Measurements from ENCODE around the gene ANKRD55.
"Not testable (repeated sequence)": the region's sequence is repeated elsewhere in the genome, so short reads cannot be mapped to it uniquely, and the experiment has no call there.

The ANKRD55 gene

DNA sequence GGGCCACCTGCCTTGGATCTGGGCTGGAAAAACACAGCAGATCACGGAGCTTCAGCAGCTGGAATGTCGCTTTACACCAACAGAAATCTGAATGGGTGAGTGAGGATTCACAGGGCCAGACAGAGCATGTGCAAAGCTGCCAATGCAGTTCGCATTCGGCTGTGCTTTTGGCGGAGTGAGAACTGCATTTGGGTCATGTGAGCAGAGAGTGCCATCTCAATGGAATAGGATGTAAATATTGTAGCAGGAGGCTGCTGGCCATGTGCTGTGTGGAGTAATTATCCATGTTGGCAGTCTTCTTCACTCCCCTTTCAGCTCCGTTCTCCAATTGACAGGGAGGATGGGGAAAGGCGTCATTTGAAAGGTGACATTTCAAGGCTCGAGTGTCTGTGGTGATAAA, at the start of gene ANKRD55:
ANKRD55 (minus strand) TSS at position 101 of the 400 bp plus-strand sequence. CDS start 417 bp downstream, outside the sequence.
- no peak for DNase-seq (ENCODE audit: low read depth)

DNA sequence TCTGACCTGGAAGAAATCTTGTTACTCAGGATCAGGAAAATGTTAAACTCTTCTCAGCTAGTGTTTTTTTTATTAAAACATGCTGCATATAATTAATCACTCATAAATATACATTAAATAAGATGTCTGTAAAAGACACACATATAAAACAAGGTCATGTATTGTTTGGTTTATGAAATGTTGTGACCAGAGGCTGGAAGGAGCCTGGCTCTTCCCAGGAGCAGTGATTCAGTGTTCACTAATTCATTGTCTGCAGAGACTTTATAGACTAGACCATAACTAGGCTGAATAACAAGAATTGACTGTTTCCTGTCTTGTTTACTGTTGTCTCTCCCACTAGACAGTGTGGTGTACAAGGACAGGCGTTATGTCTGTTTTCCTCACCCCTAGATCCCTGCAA, 49.1 kb upstream of the ANKRD55 start:
- DNase-seq (ENCODE audit: low read depth): no peak

DNA sequence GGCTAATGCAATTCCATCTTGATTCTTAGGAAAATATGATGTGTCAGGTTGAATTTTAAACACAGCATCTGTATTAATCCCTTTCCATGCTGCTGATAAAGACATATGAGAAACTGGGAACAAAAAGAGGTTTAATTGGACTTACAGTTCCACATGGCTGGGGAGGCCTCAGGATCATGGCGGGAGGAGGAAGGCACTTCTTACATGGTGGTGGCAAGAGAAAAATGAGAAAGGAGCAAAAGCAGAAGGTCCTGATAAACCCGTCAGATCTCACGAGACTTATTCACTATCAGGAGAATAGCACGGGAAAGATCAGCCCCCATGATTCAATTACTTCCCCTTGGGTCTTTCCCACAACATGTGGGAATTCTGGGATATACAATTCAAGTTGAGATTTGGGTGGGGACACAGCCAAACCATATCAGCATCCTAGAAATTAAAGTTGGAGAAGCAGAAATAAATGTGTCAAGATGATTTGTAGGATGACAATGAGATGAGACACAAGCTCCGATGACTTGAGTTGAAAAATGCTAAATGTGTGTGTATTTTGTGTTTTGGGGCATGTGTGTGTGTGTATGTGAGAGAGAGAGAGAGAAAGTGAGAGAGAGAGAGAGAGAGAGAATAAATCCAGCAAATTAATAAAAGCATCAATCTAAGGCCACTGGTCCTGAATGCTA, 48.5 kb upstream of the ANKRD55 start:
- DNase-seq (ENCODE audit: low read depth): no peak

DNA sequence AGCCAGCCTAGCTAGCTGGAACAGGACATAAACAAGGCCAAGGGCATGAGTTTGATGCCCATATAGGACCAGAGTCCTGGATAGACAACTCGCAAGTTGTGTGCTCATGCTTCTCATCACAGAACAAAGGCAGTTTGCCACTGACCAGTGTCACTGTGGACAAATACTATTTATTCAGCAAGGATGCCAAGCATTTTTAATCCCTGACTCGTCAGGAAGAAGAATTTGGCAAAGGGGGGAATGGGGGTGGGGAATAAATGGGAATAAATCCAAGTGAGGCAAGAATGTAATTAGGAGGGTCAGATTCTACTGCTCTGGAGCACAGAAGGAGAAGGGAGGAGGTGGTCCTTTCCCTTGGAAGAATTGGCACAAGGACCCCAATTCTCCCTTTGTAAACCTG, 46.8 kb upstream of the ANKRD55 start:
- DNase-seq (ENCODE audit: low read depth): no peak

DNA sequence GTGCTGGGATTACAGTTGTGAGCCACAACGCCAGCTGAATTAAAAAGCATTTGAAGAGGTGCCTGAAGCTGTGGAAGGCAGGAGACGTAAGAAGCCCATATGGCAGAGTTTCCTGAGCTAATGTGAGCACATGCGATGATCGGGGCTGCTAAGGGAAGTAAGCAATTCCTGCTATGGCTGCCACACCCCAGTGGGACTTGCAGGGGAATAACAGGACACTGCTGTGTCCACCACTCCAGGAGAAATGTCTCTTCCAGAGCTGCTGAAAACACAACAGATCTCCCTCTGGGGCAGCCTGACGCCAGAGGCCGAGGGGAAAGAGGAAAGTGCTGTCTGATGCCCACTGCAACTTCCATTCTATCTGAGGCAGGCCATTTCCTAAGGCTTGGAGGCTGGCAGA, 46.2 kb upstream of the ANKRD55 start:
- no peak for DNase-seq (ENCODE audit: low read depth)

DNA sequence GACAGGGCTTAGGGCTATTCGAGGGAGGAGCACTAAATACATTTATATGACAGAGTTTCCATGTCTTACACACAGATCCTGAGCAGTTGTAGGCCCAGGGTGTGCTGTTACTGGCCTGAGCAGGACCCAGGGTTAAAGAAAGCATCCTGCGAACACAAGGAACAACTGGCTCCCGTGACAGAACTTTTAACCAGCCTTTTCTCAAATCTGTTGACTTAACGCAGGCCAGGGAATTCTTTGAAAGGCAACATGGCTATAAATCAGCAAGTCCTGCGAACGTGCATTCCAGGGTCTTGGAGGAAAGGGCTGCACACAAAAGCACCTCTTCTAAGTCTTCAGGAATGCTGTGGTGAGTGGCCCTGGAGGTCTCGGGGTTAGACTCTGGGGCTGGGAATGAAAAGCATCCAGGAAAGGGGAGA, 45.2 kb upstream of the ANKRD55 start:
- no peak for DNase-seq (ENCODE audit: low read depth)

DNA sequence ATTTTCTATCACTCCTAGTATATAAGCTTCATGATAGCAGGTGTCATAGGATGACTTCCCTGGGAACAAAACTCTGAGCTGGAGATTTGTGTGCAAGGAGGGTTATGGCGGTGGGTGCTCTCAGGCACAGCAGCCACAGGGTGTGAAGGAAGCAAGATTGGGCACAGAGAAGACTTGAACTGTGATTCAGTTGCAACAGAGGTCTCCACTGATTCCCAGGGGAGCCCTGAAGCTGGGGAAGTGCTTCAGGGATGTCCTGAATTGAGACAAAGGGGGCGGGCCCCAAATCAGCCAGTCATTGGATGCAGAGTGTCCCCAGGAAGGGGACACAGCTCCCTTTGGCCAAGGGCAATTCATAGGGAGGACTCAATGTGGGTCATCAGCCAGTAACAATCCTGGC, 44.4 kb upstream of the ANKRD55 start:
- DNase-seq (ENCODE audit: low read depth): no peak

DNA sequence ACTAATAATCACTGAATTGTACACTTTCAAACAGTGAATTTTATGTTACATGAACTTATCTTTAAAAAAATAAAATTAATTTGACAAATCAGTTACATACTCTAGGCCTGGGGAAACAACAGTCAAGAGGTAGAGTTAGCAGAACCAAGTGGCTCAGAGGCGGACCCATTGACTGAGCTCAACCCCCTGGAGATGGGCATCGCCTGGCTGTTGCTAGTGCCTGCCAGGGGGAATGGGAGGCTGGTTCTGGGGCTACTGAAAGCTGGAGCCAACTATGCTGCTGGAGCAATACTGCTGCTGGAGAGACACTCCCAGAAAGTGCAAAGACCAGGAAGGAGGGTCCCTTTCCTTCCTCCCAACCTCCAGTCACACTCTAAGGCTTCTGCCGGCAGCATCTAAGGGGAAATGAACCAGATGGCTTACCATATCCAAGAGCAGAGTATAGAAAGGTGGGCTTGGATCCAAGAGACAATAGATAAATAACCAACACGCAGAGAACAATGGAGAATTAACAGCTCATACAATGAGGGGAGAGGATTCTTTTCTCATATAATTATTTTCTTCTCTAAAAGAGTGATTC, 40.3 kb upstream of the ANKRD55 start:
- DNase-seq (ENCODE audit: low read depth): no peak

DNA sequence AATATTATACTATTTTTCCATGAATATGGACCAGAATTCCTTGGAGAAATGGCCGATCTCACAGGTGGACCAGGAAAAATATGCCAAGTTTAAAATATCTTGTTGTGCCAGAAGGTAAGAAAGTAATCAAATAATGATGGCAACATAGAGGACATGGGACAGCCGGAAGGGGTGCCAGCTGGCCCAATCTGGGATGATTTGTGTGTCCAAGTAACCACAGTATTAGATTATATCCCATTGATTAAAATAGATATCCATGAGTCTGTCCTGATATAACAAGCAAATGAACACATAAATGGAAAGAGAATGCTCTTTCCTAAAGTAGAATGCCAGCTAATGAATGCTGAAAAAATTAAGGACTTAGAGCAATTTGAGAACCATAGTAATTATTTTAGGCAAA, 39.6 kb upstream of the ANKRD55 start:
- no peak for DNase-seq (ENCODE audit: low read depth)

DNA sequence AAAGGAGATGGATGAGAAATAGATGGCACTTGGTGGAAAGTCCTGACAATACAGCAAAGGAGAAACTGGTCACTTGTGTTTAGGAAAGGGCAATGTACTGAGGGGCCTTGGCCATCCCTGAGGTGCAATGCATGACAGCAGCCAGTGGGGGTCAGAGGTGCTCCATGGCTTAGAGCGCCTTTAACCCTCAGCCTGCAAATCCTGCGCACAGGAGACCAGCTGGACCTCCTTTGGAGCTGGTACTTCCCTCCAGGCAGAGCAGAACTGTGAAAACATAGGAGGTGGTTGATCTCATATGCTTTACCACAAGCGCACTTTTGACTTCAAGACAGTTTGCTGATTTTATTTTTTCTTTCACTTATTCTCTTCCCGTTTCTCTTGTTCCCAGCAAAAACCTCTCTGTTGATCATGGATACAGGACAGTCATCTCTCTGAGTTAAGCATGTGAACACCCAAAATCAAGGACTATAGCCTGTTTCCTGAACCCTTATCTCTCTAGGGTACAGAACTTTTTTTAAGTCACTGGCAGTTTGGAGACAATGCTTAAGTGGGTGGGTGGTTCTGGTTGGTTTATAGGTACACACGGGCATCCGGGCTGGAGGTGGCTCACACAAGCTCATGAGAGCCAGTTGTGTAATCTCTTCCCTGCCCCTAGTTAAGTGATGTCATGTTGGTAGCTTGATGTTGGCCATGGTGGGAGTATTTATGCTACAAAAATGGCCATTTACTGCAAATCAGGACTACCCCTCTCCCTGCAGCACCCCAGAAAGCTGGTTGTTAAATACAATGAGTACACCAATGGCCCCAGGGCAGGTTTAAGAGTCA, 37.6 kb upstream of the ANKRD55 start:
- peak; percentile 39 for DNase-seq (ENCODE audit: low read depth)

DNA sequence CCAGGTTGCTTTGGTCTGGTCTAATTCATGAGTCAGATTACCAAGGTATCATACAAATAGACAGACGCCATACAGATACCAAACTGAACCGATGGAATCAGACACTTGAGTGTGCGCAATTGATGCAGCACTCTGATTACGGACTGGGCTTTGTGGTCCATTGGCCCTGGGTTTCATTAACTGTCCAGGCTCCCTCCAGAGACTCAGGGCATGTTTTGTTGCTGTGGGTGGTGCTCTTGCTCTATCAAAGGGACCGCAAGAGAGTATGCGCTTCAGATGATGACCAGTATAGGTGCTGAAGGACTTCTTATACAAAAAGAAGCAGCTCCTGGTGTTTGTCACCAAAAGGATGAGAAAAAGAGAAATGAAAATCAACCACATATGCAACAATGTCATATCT, 36.9 kb upstream of the ANKRD55 start:
- no peak for DNase-seq (ENCODE audit: low read depth)

DNA sequence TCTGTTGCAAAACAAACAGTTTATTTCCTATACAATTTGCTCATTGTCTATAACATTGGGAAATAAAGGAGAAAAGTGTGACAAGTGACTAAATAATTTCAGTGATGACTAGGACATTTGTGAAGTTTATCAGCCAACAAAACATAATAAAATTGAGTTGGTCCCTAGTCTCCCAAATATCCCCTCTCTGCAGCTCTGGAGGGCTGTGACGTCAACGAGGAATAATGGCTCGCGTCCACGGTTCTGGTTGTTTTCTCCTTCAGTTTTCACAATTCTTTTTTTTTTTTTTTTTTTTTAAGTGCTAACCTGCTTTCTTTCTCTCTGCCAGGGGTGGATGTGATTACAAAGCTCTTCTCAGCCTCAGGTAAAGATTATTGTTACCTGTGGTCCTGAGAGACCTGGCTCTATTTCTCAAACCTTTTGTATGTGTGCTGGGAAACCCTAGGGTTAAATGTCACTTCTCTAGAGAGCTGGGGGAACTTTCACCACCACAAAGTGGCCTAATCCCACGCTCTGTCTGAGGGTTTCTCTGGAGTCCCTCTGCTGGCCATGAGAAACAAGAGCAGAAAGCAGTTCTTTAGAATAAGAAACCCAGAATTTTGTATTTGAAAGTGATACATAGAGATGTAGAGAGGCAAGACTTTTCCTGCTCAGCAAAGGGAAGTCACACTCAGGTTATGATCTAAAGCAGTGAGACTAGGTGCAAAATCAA, 36.2 kb upstream of the ANKRD55 start:
- DNase-seq (ENCODE audit: low read depth): no peak

DNA sequence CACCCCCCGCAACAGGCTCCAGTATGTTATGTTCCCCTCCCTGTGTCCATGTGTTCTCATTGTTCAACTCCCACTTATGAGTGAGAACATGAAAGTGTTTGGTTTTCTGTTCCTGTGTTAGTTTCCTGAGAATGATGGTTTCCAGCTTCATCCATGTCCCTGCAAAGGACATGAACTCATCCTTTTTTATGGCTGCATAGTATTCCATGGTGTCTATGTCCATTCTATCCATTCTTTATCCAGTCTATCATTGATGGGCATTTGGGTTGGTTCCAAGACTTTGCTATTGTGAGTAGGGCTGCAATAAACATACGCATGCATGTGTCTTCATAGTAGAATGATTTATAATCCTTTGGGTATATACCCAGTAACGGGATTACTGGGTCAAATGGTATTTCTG, 35.6 kb upstream of the ANKRD55 start:
- not testable (repeated sequence) for DNase-seq (ENCODE audit: low read depth)

DNA sequence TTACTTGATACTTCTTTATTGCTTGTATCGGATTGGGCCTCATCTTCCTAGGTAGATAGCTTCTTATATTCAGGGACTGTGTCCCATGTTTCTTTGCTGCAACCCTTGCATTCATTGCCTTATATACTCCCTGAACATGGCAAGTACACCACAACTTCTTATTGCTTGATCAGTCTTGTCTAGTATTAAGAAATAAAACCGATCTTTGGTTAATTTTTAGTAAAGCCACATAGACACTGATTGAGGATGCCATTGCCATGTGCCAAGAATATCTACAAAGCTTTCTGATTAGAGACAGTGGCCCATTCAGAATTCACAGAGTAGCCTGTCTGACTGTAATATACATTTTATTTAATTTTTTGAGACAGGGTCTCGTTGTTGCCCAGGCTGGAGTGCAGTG, 34.7 kb upstream of the ANKRD55 start:
- no peak for DNase-seq (ENCODE audit: low read depth)

DNA sequence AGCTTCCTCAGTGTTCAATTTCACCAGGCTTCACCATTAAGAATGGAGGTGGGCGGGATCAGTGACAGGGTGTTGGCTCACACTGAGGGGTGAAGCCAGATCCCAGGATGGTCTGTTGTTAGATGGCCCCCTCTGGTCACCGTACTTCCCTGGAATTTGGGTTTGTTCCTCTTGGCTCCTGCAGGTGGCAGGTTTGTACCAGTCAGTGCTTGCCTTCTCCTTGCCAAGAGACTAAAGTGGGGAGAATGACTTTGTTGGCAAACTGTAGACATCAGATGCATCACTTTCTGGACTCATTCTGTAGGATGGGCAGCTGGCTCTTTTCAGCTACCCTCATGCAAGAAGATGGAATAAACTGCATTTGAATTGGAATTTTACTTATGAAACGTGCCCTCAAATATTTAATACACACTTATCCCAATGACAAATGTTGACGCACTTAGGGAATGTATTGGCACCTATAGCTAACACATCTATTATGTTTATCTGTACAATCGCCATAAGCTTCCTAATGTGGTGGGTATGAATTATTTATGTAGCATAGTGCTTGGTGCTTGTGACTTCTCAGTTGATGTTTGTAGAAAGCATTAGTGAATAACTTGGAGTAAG, 31.4 kb upstream of the ANKRD55 start:
- DNase-seq (ENCODE audit: low read depth): no peak

DNA sequence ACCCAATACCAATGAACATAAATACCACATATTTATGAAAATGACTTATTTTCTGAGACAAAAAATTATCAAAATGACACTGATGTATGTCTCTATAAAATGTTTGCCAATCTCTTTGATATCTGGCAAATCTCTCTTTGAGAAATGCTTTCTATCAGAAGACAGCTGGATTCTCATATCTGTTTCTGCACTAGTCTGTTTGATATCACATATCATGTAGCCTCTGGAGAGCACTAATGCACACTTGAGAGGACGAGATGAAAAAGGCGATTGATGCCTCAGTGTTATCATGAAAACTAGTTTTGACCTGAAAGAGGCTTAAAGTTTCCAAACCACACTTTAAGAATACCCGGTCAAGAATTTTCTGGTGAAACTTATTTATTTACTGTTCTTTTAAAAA, 29.1 kb upstream of the ANKRD55 start:
- no peak for DNase-seq (ENCODE audit: low read depth)

DNA sequence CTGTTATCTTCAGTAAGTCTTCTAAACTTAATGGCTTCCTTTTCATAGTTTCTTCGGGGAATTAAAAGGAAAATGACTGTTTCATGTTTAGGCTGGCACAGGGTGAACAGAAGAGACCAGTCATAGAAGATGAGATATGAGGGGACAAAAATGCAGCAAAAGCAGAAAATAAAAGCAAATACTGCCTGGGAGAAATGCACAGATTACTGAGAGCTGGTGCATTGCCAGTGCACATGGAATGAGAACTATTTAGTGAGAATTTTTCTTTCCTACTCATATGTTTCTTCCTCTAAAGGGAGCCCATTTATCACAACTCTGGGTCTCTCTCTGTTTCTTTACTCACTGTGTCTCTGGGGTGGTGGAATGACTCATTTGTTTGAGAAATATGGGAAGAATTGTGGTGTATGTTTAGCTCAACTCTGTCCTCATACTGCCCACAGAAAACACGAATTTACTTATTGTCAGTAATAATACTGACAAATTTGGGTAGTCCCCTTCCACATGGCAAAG, 25.9 kb upstream of the ANKRD55 start:
- DNase-seq (ENCODE audit: low read depth): no peak

DNA sequence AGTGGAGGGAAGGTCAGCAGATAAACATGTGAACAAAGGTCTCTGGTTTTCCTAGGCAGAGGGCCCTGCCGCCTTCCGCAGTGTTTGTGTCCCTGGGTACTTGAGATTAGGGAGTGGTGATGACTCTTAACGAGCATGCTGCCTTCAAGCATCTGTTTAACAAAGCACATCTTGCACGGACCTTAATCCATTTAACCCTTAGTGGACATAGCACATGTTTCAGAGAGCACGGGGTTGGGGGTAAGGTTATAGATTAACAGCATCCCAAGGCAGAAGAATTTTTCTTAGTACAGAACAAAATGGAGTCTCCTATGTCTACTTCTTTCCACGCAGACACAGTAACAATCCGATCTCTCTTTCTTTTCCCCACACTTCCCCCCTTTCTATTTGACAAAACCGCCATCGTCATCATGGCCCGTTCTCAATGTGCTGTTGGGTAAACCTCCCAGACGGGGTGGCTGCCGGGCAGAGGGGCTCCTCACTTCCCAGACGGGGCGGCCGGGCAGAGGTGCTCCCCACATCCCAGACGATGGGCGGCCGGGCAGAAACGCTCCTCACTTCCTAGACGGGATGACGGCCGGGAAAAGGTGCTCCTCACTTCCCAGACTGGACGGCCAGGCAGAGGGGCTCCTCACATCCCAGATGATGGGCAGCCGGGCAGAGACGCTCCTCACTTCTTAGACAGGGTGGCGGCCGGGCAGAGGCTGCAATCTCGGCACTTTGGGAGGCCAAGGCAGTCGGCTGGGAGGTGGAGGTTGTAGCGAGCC, 24.8 kb upstream of the ANKRD55 start:
- not testable (repeated sequence) for DNase-seq (ENCODE audit: low read depth)

DNA sequence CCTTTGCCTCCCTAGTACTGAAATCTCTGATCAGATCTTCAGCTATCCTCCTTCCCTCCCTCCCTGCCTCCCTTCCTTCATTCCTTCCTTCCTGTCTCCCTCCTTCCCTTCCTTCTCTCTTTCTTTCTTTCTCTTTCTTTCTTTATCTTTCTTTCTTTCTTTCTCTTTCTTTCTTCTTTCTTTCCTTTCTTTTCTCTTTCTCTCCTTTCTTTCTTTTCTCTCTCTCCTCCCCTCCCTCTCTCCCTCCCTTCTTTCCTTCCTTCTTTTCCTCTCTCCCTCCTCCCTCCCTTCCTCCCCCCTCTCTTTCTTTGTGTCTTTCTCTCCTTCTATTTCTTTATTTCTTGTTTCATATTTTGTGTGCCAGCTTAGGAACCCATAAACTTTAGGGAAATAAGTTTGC, 23.9 kb upstream of the ANKRD55 start:
- no peak for DNase-seq (ENCODE audit: low read depth)

DNA sequence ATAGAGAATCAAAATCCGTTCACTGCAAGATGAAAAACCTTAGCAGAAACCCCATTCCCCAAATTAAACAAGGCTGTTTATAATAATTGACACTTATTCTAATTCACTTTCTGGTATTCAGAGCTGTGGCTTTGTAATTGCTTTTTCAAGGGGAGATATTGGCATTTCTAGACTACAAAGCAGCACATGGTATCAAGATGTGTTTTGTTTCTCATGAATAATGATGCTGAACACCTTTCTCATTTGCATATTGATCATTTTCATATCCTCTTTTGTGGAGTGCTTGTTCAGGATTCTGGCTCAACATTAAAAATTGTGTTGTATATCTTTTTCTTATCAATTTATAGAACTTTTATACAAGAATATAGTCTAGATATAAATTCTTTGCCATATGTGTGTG, 22.4 kb upstream of the ANKRD55 start:
- no peak for DNase-seq (ENCODE audit: low read depth)

DNA sequence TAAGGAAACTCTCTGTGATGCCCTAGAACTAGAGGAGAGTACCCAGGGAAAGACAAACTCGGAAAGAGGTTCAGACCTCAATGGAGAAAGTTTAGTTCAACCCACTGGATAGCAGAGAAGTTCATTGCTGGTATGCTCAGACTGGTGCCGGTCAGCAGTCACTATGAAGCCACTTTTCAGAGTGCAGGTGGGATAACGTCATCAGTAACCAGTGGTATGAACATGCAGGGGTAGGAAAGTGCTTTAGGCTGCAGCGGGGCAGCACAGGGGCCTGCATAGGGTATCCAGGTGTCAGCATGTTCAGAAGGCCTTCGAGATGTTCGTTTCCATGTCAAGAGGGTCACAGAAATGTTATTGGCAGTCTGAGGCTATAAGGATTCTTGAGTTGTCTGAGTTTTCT, 20.8 kb upstream of the ANKRD55 start:
- DNase-seq (ENCODE audit: low read depth): no peak

Data from stimulated activated CD8-positive, alpha-beta memory T cell treated with anti-CD3 and anti-CD28 coated beads, Interleukin-12 subunit alpha, Interleukin-12 subunit beta, amount 100 ng/mL, for 4 hours (primary cell).